A673 (cell line): ENCODE data around the gene ALOX12B. TPM values are rescaled to one million over a fixed set of nuclear protein-coding genes. Genes with fewer than 3 reads are reported as not detected.

Source experiments
- BruUV-seq: library from RNA; stranded (reverse); fragments of 400-500 nt; replicated peaks from 2 replicates; lab custom pipeline; 2021; lab: Mats Ljungman, UMichigan
- CTCF ChIA-PET: fragments of 300-600 bp; sonication (Branson Sonifier 250); formaldehyde crosslinking; loops from one replicate; lab custom pipeline; 2022; ENCODE audit warnings: antibody characterized with exemption; lab: Charles Lee
- POLR2A ChIA-PET: fragments of 300-600 bp; sonication (Branson Sonifier 250); formaldehyde crosslinking; loops from one replicate; lab custom pipeline; 2022; ENCODE audit warnings: antibody characterized with exemption; ENCODE audit not compliant: low non-redundant PET; lab: Charles Lee
- DNase-seq: peaks from one replicate; pipeline ENCODE4 v3.0.0-alpha.2; 2015; ENCODE audit warnings: low spot score
- H3K27ac ChIP-seq: fragments of 200-600 bp; sonication (generic); 2 replicates; pipeline ENCODE4 v1.5.1; 2016; ENCODE audit warnings: mixed run types, low read depth, mild to moderate bottlenecking, mixed read lengths, antibody characterized with exemption, low read length; ENCODE audit not compliant: poor library complexity, severe bottlenecking
- H3K27me3 ChIP-seq: fragments of 200-600 bp; sonication (generic); replicated peaks from 2 replicates; pipeline ENCODE4 v1.6.1; 2017; ENCODE audit warnings: mixed run types, low read depth, mild to moderate bottlenecking, mixed read lengths, antibody characterized with exemption, low read length; ENCODE audit not compliant: insufficient read depth, poor library complexity
- H3K36me3 ChIP-seq: fragments of 200-600 bp; sonication (generic); 2 replicates; pipeline ENCODE4 v1.6.1; 2016; ENCODE audit warnings: mixed run types, mild to moderate bottlenecking, mixed read lengths, antibody characterized with exemption, low read length; ENCODE audit not compliant: insufficient read depth, poor library complexity, severe bottlenecking
- H3K4me1 ChIP-seq: fragments of 200-600 bp; sonication (generic); 2 replicates; pipeline ENCODE4 v1.6.1; 2017; ENCODE audit warnings: mixed run types, mild to moderate bottlenecking, mixed read lengths, antibody characterized with exemption, low read length; ENCODE audit not compliant: insufficient read depth, poor library complexity, severe bottlenecking
- H3K4me3 ChIP-seq: fragments of 200-600 bp; sonication (generic); 2 replicates; pipeline ENCODE4 v1.5.1; 2016; ENCODE audit warnings: low read depth, mixed run types, mild to moderate bottlenecking, mixed read lengths, low read length; ENCODE audit not compliant: poor library complexity, severe bottlenecking
- H3K9me3 ChIP-seq: fragments of 200-600 bp; sonication (generic); 2 replicates; pipeline ENCODE4 v1.6.1; 2016; ENCODE audit warnings: mixed run types, low read depth, mild to moderate bottlenecking, mixed read lengths, antibody characterized with exemption, low read length; ENCODE audit not compliant: poor library complexity, severe bottlenecking
- EZH2 ChIP-seq: fragments of 200-600 bp; sonication (generic); IDR thresholded peaks from 2 replicates; pipeline ENCODE4 v1.6.1; 2017; ENCODE audit warnings: borderline replicate concordance, low read depth, mild to moderate bottlenecking, mixed read lengths, antibody characterized with exemption, low read length; ENCODE audit not compliant: poor library complexity, severe bottlenecking
- intact Hi-C: fragments of 100-400 bp; cut with micrococcal nuclease; formaldehyde crosslinking; loops from one replicate; pipeline ENCODE4 v1.10.0; 2022; ENCODE audit not compliant: unreplicated experiment
- total RNA-seq: library from RNA; stranded (reverse); gene quantifications from 2 replicates; pipeline ENCODE4 v1.2.3, GENCODE V29; 2021
- TF ChIP-seq, protein P1 (sequence below): fragments of 300-800, 200-600 bp; sonication (generic); conservative IDR thresholded peaks from 2 replicates; pipeline ENCODE4 v1.5.1; 2017; ENCODE audit warnings: low read depth, mild to moderate bottlenecking, antibody characterized with exemption, low read length, moderate library complexity, mixed read lengths

The ALOX12B gene
- total RNA-seq, 1 experiment from 2014 or later = 0.39 TPM

- H3K9me3 ChIP-seq = no peaks in the 10 kb centered on the region
- intact Hi-C loops = loop anchor here (2.0 to 5.0 kb wide), 2 partner anchors 35 to 255 kb away; partner anchors contain the start of gene KRABD2
- BruUV-seq = no TSS peak
These were observed 34.3 kb upstream of the ALOX12B start for GRCh38 chr17:8121681-8122421.

GRCh38 chr17:8121407-8121680 is 33.8 kb upstream of the ALOX12B start:
- ChIA-PET POLR2A (no interaction called here), CTCF (no interaction called here)
- TF ChIP-seq EZH2 = no peak
- TF ChIP-seq, protein P1, sequence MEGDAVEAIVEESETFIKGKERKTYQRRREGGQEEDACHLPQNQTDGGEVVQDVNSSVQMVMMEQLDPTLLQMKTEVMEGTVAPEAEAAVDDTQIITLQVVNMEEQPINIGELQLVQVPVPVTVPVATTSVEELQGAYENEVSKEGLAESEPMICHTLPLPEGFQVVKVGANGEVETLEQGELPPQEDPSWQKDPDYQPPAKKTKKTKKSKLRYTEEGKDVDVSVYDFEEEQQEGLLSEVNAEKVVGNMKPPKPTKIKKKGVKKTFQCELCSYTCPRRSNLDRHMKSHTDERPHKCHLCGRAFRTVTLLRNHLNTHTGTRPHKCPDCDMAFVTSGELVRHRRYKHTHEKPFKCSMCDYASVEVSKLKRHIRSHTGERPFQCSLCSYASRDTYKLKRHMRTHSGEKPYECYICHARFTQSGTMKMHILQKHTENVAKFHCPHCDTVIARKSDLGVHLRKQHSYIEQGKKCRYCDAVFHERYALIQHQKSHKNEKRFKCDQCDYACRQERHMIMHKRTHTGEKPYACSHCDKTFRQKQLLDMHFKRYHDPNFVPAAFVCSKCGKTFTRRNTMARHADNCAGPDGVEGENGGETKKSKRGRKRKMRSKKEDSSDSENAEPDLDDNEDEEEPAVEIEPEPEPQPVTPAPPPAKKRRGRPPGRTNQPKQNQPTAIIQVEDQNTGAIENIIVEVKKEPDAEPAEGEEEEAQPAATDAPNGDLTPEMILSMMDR = no peak
- Histone ChIP-seq H3K4me3 (peak overlapping the region; percentile 68), H3K9me3 (no peaks in the 10 kb centered on the region), H3K27me3 (no peaks in the 10 kb centered on the region), H3K36me3 (no peaks in the 10 kb centered on the region), H3K4me1 (peaks cover 6% of the 10 kb centered on the region), H3K27ac (no peak overlapping the region)
- DNase-seq = no peak
- intact Hi-C loops = loop anchor here (5.0 kb wide), 1 partner anchor 256 kb away; the partner anchor contains the start of gene KRABD2
- BruUV-seq = no TSS peak

More at GRCh38 chr17:8121681-8122421, 34.3 kb upstream of the ALOX12B start:
- ChIA-PET POLR2A (no interaction called here), CTCF (interaction anchor here (0.6 to 0.8 kb wide), 2 partner anchors 15 to 34 kb away, joined by 3 to 5 read pairs; no protein-coding TSS in a partner anchor)
- Histone ChIP-seq H3K27me3 (no peaks in the 10 kb centered on the region), H3K4me1 (peaks cover 6% of the 10 kb centered on the region), H3K27ac (no peak overlapping the region), H3K36me3 (no peaks in the 10 kb centered on the region), H3K4me3 (peak overlapping the region; percentile 68)
- DNase-seq = peak; percentile 82
- no peak for TF ChIP-seq EZH2
- TF ChIP-seq, protein P1 = peak; percentile 60

DNA sequence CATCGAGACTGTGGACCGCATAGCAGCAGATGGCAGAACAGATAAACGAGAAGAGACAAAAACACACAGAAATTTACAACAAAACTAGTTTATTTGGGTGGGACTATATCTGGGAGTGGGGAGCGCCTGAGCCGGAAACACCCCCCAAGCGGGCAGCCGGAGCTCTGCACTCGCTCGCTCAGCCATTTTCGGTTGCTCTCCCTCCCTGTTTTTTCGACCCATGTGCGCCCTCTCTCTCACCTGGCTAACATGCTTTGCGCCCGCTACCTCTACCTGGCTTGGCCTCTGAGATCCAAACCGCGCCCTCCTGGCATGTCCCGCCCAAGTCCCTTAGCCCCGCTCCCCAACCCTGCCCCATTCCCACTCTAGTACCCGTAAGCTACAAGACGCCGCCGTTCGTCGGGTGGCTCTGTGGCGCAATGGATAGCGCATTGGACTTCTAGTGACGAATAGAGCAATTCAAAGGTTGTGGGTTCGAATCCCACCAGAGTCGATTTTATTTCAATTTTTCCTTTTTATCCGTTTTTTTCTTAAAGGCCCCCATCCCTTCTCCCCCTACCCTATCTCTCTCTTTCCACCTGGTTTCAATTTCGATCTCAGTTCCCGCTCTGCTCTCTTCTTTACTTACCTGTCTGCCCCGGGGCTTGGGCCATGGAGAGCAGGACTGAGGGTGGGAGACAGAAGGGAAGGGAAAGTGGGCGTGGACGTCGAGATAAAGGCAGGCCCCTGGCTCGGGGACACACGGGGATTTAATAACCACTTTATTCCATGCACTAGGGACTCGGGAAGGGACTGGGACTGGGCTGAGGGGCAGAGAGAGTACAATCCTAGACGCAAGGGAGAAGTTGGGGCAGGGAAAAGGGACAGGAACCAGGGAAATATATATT is 33.2 kb upstream of the ALOX12B start:
- intact Hi-C loops = loop anchor here (1.0 to 5.0 kb wide), 3 partner anchors 19 to 257 kb away; partner anchors contain the start of gene KRABD2
- ChIA-PET POLR2A (interaction anchor here (0.7 to 1.9 kb wide), 2 partner anchors 52 to 55 kb away, joined by 3 to 12 read pairs; no protein-coding TSS in a partner anchor), CTCF (interaction anchor here (0.6 kb wide), 2 partner anchors 13 to 216 kb away, joined by 3 read pairs; no protein-coding TSS in a partner anchor)
- H3K9me3 ChIP-seq = no peaks in the 10 kb centered on the region
- H3K27me3 ChIP-seq = no peaks in the 10 kb centered on the region
- DNase-seq = peak; percentile 91
- H3K4me1 ChIP-seq = peaks cover 6% of the 10 kb centered on the region
- H3K27ac ChIP-seq = peak overlapping the region; percentile 56
- H3K4me3 ChIP-seq = peak overlapping the region; percentile 68
- no peak for TF ChIP-seq EZH2
- TF ChIP-seq, protein P1 = peak; percentile 42
- H3K36me3 ChIP-seq = no peaks in the 10 kb centered on the region
- BruUV-seq = no TSS peak
